HG03342 (cell line): ENCODE results near the gene DOCK9.

ENCODE experiments used
- ATAC-seq: cut with Tn5 transposase; IDR thresholded peaks from one replicate; pipeline ENCODE4 v1.9.1; 2021; ENCODE audit warnings: mild to moderate bottlenecking, moderate library complexity; ENCODE audit not compliant: unreplicated experiment

The DOCK9 gene

DNA sequence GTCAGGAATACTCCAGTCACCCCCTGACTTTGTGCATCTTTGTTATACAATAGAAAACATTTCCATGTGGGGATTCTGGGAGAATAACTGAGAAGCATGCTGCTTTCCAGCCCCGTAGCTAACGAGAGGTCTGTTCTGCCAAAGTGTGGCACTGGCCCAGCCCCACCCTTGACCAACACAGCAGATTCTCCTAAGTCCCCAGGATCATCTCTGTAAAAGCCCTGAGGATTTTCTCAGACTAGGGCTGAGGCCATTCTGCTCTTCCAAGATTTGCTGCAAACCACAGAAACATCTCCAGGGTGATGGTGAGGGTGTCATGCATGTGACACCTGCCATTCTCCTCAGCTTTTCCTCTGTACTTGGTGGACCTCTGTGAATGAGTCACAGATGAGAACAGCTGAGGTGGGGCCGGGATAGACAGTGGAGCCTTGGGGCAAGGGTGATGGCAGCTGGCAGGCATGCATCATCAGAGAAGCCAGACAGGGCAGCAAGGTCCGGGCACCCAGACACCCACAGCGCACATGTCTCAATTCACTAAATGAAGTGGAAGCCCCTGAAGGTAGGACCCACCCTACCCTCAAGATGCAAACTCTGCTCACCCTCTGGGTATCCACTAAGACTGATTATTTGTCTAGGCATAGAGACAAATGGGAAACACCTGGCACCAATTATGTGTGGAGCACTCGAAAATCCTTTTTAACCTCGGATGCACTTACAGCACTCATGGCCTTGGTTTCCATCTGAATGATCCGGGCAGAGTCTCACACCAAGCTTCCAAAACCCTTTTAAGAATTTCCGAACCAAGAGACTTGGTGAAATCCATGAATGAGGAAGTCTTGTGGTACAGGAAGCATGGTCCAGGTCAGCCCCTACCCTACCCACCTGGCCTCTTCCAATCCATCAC, 20.1 kb upstream of the DOCK9 start:
- ATAC-seq: no peak

DNA sequence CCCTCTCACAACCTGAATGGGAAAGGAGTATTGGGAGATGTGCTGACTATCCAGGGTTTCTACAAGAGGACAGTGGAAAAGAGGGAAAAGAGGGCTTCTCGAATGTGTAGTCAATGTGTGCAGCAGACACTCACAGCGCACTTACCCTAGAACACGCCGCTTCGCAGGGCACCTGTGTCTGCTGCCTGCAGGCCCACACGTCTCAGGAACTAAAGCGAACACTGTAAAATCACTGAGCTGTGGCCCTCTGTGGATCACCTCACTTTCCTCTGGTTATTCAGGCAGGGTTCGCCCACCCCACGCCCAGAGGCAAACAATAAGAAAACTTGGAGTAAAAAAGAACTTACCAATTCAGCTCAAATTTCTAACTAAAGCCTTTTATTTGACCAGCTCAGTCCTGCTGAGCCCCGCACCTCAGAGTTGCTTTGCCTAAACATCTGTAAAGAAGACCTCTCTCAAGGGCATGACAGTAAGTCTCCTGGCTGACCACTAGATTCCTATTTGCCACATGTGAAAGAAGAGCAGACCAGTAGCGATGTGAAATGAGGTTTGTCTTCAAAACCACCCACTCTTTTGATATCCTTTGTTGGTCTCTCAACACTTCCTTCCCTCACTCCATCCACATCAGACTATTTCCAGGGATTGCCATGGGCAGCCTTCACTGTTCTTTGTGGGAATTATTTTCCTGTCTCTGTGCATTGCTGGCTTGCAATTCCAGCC, 19.3 kb upstream of the DOCK9 start:
- no peak for ATAC-seq

DNA sequence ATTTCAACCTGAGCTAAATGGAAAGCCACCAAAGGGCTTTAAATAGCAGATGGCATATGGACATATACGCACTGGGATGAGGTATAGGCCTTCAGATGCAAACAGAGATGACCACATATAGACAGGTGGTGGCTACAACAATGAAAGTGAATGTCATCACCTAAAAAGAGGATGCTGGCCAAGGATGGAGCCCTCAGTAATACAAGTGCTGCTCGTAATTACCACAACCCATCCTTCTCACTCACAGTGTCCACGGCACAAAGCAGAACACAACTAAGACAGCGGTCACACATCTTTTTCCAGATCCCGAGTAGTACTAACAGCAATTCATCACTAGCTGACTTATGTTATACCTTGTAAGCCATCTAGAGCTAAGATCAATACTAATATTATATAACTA, 18.2 kb upstream of the DOCK9 start:
- no peak for ATAC-seq

DNA sequence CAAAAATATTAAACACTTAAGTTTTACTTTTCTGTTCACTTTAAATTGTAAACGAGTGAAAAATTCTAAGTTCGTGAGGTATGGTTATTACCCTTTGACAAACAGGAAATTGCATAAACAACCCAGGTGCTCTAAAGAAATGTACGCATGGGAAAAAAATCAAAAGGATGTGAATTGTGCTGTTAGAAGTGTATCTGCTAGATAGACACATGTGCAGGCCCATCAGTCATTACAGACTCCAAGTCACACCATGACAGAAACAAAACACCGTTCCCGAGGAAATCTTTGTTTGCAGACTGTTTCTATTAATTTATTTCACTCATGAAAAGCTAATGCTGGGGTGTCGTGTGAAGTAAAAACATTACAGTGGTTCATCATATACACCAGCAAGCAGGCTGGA, 17.0 kb upstream of the DOCK9 start:
- no peak for ATAC-seq

DNA sequence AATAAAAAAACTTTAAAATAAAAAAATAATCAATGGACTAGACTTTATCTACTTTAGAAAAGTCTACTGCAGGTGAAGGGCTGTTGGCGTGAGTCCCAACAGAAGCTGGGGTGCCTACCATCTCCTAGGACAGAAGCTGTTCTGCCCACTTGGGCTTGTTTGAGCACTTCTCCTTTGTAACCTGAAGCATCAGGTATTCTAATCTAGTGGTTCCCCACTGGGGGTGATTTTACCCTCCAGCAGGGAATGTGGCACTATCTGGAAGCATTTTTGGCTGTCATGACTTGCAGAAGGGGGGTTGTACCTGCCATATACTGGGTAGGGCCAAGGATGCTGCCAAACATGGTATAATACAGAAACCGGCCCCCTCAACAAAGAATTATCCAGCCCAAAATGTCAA, 16.2 kb upstream of the DOCK9 start:
- ATAC-seq: no peak

DNA sequence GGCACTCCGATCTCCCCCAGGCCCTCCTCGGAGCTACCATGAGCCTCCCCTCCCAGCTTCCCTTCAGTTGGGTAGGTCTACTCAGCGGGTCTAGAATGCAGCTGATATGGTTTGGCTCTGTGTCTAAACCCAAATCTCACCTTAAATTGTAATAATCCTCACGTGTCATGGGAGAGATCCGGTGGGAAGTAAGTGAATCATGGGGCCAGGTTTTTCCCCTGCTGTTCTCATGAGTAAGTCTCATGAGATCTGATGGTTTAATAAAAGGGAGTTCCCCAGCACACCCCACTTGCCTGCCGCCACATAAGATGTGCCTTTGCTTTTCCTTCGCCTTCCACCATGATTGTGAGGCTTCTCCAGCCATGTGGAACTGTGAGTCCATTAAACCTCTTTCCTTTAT, 14.5 kb upstream of the DOCK9 start:
- no peak for ATAC-seq

DNA sequence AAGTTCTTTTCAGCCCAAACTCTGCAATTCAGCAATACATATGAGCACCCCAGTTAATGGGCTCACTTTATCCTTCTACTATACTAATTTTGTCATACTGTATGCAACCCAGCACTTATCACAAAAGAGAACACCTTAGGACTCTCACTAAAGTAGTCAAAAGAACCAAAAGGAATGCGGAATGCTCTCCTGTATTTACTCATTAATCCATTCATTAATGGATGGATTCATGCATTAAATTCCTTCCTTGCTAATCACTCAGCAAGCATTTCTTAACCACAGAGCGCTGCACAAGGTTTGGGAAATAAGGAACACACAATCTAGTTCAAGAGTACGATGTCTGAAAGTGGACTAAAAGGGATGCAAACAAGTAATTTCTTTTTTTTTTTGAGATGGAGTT, 12.8 kb upstream of the DOCK9 start:
- ATAC-seq: no peak

DNA sequence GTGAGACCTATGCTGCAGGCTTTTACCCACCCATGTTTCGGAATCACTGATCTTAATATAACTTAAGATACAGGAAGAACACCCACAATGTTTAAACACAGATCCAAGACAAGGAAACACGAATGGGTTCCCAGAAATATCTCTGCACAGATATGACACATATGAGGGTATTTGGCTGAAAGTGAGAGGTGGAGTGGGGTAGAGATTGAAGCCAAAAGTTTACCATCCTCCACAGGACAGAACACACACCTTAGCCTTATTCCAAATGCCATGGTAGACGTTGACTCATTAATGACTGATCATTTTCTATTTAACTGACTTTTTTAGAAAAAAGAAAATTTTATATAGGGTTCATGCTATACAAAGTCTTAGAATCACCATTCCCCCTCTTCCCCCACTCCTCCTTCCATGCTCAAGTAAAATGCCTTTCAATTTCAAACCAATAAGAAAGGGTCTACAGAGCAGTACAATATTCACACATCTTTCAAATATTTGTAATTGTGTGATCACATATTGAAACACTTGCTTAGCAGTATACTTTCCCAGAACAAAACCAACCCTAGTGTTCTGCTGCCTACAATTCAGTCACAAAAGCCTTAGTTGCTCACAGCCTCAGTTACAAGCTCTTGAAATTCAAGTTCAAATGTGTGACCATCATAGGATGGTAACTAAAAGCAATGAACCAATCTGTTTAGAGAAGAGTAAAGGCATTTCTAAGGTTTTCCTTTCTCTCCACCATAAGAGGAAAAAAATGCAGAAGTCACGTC, 11.8 kb upstream of the DOCK9 start:
- no peak for ATAC-seq

DNA sequence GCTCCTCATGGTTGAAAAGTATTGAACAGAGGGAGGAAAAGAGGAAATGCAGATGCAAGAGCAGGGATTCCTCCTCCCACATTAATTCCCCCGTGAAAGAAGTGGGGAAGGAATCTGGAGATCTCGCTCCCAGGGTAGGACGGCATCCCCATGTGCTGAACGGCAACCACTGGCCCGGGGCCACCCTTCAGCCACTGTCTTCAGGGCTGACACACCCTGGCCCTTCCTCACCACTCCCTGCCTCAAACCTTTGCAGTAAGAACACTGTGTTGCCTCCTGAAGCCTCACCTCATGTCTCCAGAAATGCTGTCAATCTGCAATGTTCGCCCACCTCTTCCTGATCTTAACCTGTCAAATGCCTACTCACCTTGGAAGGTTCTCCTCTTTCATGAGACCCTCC, 10.9 kb upstream of the DOCK9 start:
- no peak for ATAC-seq

DNA sequence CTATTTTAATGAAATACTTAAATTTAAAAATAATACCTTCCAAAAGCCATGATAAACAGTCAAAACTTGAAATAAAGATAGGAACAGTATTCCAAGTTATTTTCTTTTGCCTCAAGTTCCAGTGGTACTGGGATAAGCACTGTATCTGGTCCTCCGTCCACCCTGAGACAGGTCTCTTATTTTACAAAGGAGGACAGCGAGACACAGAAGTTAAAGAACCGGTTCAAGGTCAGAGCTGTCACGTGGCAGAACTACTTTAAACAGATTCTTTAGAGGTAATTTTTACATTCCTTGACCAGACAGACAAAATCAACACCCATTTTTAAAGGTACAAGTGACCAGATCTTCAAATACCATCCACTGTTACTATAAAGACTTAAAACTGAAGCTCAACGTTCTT, 10.4 kb upstream of the DOCK9 start:
- no peak for ATAC-seq

DNA sequence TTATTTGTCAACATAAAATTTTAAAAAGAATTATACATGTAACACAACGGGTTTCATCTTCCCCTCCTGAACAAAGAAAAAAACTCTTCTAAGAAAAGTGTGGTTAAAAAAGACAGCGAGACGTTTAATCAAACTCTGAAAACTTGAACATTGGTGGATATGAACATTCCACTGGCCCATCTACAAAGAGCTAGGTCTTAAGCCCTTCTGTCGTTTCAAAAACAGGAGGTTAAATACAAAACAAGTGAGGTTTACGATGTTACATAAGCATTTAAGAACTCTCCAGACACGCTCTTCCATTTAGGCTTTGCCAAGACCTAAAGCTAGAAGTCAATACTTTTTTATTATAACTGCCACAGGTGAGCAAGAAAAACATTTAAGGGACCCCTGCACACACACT, 9.4 kb upstream of the DOCK9 start:
- ATAC-seq: no peak

DNA sequence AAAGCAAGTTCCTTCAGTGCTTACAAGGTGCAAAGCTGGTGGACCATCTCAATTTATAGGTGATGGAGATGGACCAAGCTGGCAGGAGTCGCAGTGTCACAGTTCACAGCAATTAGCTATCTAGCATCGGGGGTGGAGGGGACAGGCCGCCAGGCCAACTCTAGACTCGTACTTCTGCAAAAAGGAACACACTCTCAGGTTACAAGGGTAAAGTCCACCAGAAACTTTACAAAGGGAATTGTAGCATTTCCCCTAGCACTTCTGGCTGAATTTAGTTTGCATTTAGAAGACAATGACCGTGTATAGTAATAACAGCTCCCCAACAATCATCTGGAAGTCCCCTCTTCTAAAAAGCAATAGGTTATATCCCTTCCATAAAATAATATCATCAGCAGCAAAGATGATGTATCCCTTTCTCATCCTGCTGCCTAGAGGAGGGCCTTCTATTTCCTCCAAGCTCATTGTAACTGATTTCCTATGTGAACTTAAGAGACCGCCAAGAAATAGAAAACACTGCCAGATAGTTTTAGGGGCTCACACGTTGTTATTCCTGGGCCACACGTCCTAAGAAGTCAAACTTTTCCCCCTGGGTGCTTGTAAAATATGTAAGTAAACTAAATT, 8.5 kb upstream of the DOCK9 start:
- ATAC-seq: no peak

DNA sequence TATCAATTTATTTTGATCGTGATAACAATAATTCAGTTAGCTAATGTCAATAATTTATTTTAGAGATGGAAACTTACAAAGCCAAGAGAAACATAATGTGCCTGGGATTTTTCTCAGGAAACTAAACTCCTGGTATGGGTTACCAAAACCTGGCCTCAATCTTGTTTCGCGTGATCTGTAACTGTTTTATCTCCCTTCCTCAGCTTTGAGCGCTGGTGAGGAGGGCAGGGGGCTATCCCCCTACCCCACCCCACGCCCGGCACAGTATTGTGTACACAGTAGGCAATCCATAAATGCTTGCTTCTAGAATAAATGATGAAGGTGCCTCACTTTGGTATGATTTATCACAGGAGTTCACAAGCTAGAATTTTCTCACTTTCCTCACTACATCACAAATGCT, 7.7 kb upstream of the DOCK9 start:
- no peak for ATAC-seq

DNA sequence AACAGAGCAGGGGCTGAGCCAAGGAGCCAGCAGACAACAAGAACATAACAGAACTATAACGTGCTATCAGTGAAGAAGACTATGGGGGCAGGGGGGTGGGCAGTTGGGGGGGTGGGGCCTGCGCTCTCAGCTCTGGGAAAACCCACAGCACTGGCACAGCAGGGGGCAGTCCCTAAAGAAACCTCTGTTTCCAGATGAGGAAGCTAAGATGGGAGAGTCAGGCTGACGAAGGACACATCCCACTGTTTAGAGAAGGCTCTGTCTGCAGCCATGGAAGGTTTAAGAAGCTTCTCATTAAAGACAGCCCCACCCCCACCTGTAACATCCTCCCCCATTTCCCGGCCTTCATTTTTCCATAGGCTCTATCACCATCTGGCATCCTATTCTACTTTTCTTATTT, 7.1 kb upstream of the DOCK9 start:
- ATAC-seq: no peak

DNA sequence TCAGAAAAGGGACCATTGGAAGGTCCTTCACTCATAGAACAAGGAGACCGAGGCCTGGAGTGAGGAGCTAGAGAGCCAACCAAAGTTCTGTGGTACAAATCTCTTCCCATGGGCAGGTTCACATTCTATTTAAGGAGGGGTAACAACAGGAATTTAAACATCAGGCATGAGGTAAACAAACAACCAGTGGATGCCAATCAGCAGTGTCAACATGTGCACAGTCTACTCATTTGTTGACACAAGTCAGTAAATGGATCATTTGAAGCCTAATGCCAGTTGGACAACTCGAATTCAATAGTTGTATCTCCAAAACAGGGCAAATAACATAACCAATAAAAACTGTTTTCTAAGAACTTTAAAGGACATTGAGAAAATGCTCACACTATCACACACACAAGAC, 6.3 kb upstream of the DOCK9 start:
- no peak for ATAC-seq

DNA sequence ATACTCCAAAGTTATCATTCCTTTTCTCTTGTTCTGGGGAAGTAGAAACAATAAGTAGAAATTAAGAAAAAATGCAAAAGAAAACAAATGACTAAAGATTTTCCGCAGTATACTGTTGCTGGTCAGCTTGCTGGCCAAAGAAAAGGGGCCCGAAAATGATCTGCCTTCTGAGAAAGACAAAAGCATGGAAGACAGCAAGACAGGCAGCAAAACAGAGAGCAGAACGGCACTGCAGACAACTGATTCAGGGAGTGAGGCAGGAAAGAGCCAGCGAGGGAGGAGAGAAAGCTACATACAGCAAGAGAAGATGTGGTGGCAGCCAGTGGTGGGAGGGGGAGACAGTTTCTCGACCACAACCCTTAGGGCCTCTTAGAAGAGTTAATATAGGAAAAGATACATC, 5.3 kb upstream of the DOCK9 start:
- no peak for ATAC-seq

DNA sequence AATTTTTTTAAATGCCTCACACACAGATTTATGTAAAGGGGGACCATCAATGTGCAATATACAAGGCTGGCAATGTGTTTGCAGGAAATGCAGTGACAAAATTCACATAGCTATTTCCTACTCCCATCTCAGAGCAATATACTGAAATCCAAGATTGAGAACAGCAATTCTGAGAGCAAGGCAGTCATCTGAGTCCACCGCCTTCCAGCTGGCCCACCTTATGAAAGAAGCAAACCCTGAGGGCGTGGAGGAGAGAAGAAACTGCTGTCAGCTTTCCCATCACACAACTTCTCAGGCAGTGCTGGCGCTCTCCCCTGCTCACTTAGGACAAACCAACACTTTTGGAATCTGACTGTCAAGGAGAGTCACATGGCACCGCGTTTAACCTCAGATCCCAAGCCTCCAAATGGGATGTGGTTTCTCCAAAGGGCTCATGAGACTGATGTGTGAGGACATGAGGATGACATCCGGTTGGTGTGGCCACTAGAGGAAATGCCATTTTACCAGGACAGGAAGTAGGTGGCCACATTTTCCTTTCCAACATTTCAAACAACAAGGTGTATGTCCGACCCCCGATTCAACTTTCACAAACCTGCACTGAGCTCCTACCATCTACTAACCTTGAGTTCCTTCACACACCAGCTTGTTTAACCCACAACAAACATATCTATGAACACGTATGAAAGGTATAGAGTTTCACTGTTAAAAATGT, 3.7 kb upstream of the DOCK9 start:
- ATAC-seq: no peak

DNA sequence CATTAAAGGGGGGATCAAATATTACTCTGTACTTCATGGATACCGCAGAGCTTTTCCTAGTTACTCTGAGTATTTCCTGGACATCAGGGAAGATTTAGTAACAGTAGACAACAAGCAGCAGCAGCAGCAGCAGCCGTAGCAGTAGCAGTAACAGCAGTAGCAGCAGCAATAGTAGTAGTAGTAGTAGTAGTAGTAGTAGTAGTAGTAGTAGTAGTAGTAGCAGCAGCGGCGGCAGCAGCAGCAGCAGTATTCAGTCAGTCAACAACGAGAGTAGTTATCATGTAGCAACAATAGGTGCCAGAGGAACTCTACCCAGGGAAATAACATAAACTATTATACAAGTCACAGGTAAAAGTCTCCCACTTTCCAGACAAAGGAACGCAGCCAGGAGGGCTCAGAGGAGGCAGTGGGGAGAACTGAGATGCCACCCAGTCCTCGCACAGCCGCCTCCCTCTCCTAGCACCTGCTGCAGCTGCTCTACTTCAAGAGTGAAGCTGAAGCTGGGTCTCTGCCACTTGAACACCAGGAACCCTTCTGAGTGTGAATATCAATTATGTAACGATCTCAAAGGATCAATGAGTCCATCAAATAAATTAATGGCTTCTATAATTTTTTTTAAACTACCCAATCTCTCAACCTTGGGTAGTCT, 1.3 kb upstream of the DOCK9 start:
- no peak for ATAC-seq

DNA sequence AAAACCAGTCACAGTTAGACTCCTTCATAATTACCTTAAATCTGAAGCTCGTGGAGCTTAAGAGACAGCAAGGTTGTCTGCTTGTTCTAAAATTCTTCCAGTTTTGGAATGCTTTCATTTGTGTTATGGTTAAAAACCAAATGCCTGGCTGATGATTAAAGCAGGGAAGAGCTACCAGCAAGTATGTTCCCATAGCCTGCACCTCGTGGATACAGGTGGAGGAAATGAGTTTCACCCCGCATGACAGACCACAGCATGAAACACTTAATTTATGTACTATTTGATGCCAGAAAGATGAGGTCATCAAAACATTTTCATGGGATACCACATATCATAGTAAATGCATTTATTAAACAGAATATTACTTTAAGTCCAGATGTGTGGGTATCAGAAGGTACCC, 416 bp upstream of the DOCK9 start:
- ATAC-seq: no peak

DNA sequence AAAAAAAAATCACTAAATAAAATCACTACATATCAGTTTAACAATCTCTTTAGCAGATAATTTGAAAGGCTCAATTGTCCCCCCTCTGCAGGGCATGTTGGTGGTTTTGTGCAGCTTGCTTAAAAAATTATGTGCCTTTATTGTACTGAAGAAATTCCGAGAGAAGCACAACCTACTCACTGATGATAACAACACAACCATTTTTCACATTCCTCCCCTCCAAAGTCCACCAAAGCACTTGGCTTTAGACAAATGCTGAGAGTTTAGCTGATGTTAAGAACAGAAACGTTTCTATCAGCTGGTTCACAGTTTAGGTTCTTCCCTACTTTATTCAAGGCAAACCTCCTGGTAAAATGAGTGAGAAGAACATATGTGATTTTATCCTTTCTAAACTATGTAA, 923 bp downstream of the DOCK9 start:
- ATAC-seq: no peak
